H9 (cell line): ENCODE data around the gene PDCL3. TPM values are rescaled to one million over a fixed set of nuclear protein-coding genes. Genes with fewer than 3 reads are reported as not detected.

Experiments
- DNase-seq: peaks from one replicate; pipeline ENCODE4 v3.0.0-alpha.2; 2017
- H2AFZ ChIP-seq: one replicate; pipeline ENCODE4 v1.6.1; 2013; ENCODE audit warnings: mild to moderate bottlenecking, low read length, control low read depth, moderate library complexity
- H2AK5ac ChIP-seq: 2 replicates; pipeline ENCODE4 v1.6.1; 2013; ENCODE audit warnings: low read length, control low read depth, mixed read lengths; ENCODE audit not compliant: insufficient read length
- H2BK120ac ChIP-seq: one replicate; pipeline ENCODE4 v1.6.1; 2013; ENCODE audit warnings: low read depth, mild to moderate bottlenecking, low read length, control low read depth, inconsistent platforms; ENCODE audit not compliant: poor library complexity, severe bottlenecking
- H2BK12ac ChIP-seq: 2 replicates; pipeline ENCODE4 v1.6.1; 2013; ENCODE audit warnings: low read length, control low read depth, mixed read lengths, low read depth; ENCODE audit not compliant: insufficient read length
- H2BK15ac ChIP-seq: 2 replicates; pipeline ENCODE4 v1.6.1; 2013; ENCODE audit warnings: low read depth, low read length, control low read depth
- H2BK20ac ChIP-seq: one replicate; pipeline ENCODE4 v1.6.1; 2013; ENCODE audit warnings: low read depth, mild to moderate bottlenecking, low read length, control low read depth, inconsistent platforms; ENCODE audit not compliant: poor library complexity, severe bottlenecking
- H2BK5ac ChIP-seq: 2 replicates; pipeline ENCODE4 v1.6.1; 2013; ENCODE audit warnings: low read length, control low read depth, mixed read lengths; ENCODE audit not compliant: insufficient read length
- H3K14ac ChIP-seq: 2 replicates; pipeline ENCODE4 v1.6.1; 2013; ENCODE audit warnings: low read length, control low read depth; ENCODE audit not compliant: insufficient read depth
- H3K18ac ChIP-seq: 2 replicates; pipeline ENCODE4 v1.6.1; 2013; ENCODE audit warnings: low read depth, mild to moderate bottlenecking, mixed read lengths, low read length, control low read depth; ENCODE audit not compliant: insufficient read length
- H3K23ac ChIP-seq: 2 replicates; pipeline ENCODE4 v1.6.1; 2013; ENCODE audit warnings: low read length, control low read depth, mixed read lengths, low read depth; ENCODE audit not compliant: insufficient read length
- H3K23me2 ChIP-seq: 2 replicates; pipeline ENCODE4 v1.6.1; 2013; ENCODE audit warnings: low read depth, mild to moderate bottlenecking, mixed read lengths, low read length, control low read depth; ENCODE audit not compliant: insufficient read length, poor library complexity, severe bottlenecking
- H3K27ac ChIP-seq: 2 replicates; pipeline ENCODE4 v1.5.1; 2013; ENCODE audit warnings: low read length, control low read depth, mixed read lengths, low read depth; ENCODE audit not compliant: insufficient read length
- H3K27me3 ChIP-seq: 2 replicates; pipeline ENCODE4 v1.6.1; 2013; ENCODE audit warnings: low read length, control low read depth, inconsistent platforms; ENCODE audit not compliant: insufficient read depth
- H3K4ac ChIP-seq: 2 replicates; pipeline ENCODE4 v1.6.1; 2013; ENCODE audit warnings: low read depth, mild to moderate bottlenecking, control low read depth, inconsistent platforms, low read length, moderate library complexity
- H3K4me1 ChIP-seq: 2 replicates; pipeline ENCODE4 v1.6.1; 2013; ENCODE audit warnings: low read length, control low read depth, inconsistent platforms; ENCODE audit not compliant: insufficient read depth
- H3K4me2 ChIP-seq: 2 replicates; pipeline ENCODE4 v1.6.1; 2013; ENCODE audit warnings: low read length, control low read depth, mixed read lengths; ENCODE audit not compliant: insufficient read length, insufficient read depth
- H3K56ac ChIP-seq: 2 replicates; pipeline ENCODE4 v1.6.1; 2013; ENCODE audit warnings: low read depth, mild to moderate bottlenecking, mixed read lengths, low read length, control low read depth; ENCODE audit not compliant: insufficient read length
- H3K79me1 ChIP-seq: 2 replicates; pipeline ENCODE4 v1.6.1; 2013; ENCODE audit warnings: low read depth, mild to moderate bottlenecking, moderate library complexity, low read length, control low read depth, inconsistent platforms; ENCODE audit not compliant: insufficient read depth, poor library complexity, severe bottlenecking
- H3K79me2 ChIP-seq: 2 replicates; pipeline ENCODE4 v1.6.1; 2013; ENCODE audit warnings: low read length, control low read depth, inconsistent platforms; ENCODE audit not compliant: insufficient read depth
- H3K9ac ChIP-seq: 2 replicates; pipeline ENCODE4 v1.6.1; 2013; ENCODE audit warnings: low read length, control low read depth, mixed read lengths; ENCODE audit not compliant: insufficient read length; ENCODE audit errors: extremely low read depth
- H3K9me3 ChIP-seq: one replicate; pipeline ENCODE4 v1.6.1; 2013; ENCODE audit warnings: low read depth, low read length, inconsistent platforms; ENCODE audit not compliant: control insufficient read depth
- H3T11ph ChIP-seq: one replicate; pipeline ENCODE4 v1.6.1; 2013; ENCODE audit warnings: mild to moderate bottlenecking, low read length, control low read depth, inconsistent platforms
- H4K20me1 ChIP-seq: one replicate; pipeline ENCODE4 v1.6.1; 2013; ENCODE audit not compliant: control insufficient read depth, insufficient read length, insufficient read depth
- H4K5ac ChIP-seq: 2 replicates; pipeline ENCODE4 v1.6.1; 2013; ENCODE audit warnings: low read depth, mild to moderate bottlenecking, mixed read lengths, low read length, control low read depth; ENCODE audit not compliant: insufficient read length
- H4K8ac ChIP-seq: replicated peaks from 2 replicates; pipeline ENCODE4 v1.6.1; 2013; ENCODE audit warnings: low read length, control low read depth, mixed read lengths, low read depth; ENCODE audit not compliant: insufficient read length
- H4K91ac ChIP-seq: 2 replicates; pipeline ENCODE4 v1.6.1; 2013; ENCODE audit warnings: low read depth, mild to moderate bottlenecking, moderate library complexity, mixed read lengths, low read length, control low read depth; ENCODE audit not compliant: insufficient read length
- H3K27ac Mint-ChIP-seq, 3 experiments: 2 replicates in 2 of 3; 3 replicates in 1 of 3; pipeline ENCODE4 v1.8.0; 2020 to 2021; ENCODE audit warnings: mixed read lengths in 3 of 3, mild to moderate bottlenecking in 1 of 3, moderate library complexity in 1 of 3
- H3K27me3 Mint-ChIP-seq: 2 replicates; pipeline ENCODE4 v1.8.0; 2021; ENCODE audit warnings: low read depth, mild to moderate bottlenecking, moderate library complexity, mixed read lengths
- H3K36me3 Mint-ChIP-seq, 3 experiments: 2 replicates in 2 of 3; 3 replicates in 1 of 3; pipeline ENCODE4 v1.8.0; 2020 to 2021; ENCODE audit warnings: low read depth in 3 of 3, mixed read lengths in 3 of 3; ENCODE audit not compliant: insufficient read depth in 1 of 3
- H3K4me1 Mint-ChIP-seq, 2 experiments: 2 replicates each; pipeline ENCODE4 v1.8.0; 2020; ENCODE audit warnings: mixed read lengths in 2 of 2
- H3K4me3 Mint-ChIP-seq, 2 experiments: 2 replicates in 1 of 2; 3 replicates in 1 of 2; pipeline ENCODE4 v1.8.0; 2020 to 2021; ENCODE audit warnings: mild to moderate bottlenecking in 2 of 2, mixed read lengths in 2 of 2, moderate library complexity in 1 of 2
- H3K9me3 Mint-ChIP-seq, 2 experiments: 2 replicates in 1 of 2; 3 replicates in 1 of 2; pipeline ENCODE4 v1.8.0; 2020; ENCODE audit warnings: mild to moderate bottlenecking in 2 of 2, mixed read lengths in 2 of 2, moderate library complexity in 1 of 2
- CTCF ChIP-seq: fragments of 200-600 bp; sonication (generic); conservative IDR thresholded peaks from 3 replicates; pipeline ENCODE4 v1.8.0; 2021; ENCODE audit warnings: antibody characterized with exemption, mild to moderate bottlenecking
- whole genome bisulfite sequencing: extraction: QIAGEN DNeasy Blood & Tissue Kit; methylation state at CpG from one replicate; pipeline ENCODE4 v1.1.7; 2013; ENCODE audit warnings: missing lambda C conversion rate, low lambda C conversion rate, mixed read lengths; ENCODE audit not compliant: insufficient read length; ENCODE audit errors: extremely low coverage; 5-methylcytosine and 5-hydroxymethylcytosine counted together
- total RNA-seq: library from RNA; stranded (reverse); gene quantifications from 2 replicates; pipeline ENCODE4 v1.2.1, GENCODE V29; 2021

Gene PDCL3
- total RNA-seq, 1 experiment from 2014 or later, result 39.4 TPM

- Histone ChIP-seq H3K56ac (no peak overlapping the region), H3K4me1 (no peaks in the 10 kb centered on the region), H2BK5ac (no peak overlapping the region), H3K4me2 (no peak overlapping the region), H2AK5ac (no peak overlapping the region), H3K79me1 (no peaks in the 10 kb centered on the region), H4K20me1 (no peaks in the 10 kb centered on the region), H3K79me2 (no peaks in the 10 kb centered on the region), H2BK12ac (no peak overlapping the region), H3K4ac (no peak overlapping the region), H3K18ac (no peak overlapping the region), H4K91ac (no peak overlapping the region), H3K27me3 (no peaks in the 10 kb centered on the region), H3K14ac (no peak overlapping the region; the same call in 1 of the 2 replicates), H3T11ph (no peak overlapping the region), H3K27ac (no peak overlapping the region), H2BK15ac (no peak overlapping the region), H4K5ac (no peak overlapping the region), H4K8ac (no peak overlapping the region), H3K9ac (no peak overlapping the region), H3K9me3 (no peaks in the 10 kb centered on the region), H3K23me2 (peaks cover 2% of the 10 kb centered on the region), H3K23ac (no peak overlapping the region), H2BK20ac (no peak overlapping the region), H2BK120ac (no peak overlapping the region), H2AFZ (no peak overlapping the region)
- no peaks in the 10 kb centered on the region for H3K4me1 Mint-ChIP-seq
- no peak overlapping the region for H3K4me3 Mint-ChIP-seq
- DNase-seq, result no peak
- TF ChIP-seq CTCF, result no peak
- H3K36me3 Mint-ChIP-seq, result peaks cover 0 to 4% (median 0%) of the 10 kb centered on the region in 3 experiments; a peak in 2 of 7 replicates
- no peaks in the 10 kb centered on the region; the same call in none of the 2 replicates for H3K27me3 Mint-ChIP-seq
- no peak overlapping the region for H3K27ac Mint-ChIP-seq
- H3K9me3 Mint-ChIP-seq, result peaks cover 8 to 9% of the 10 kb centered on the region in 2 experiments; a peak in 4 of 5 replicates
- no CpG with 5 or more reads among the region's 8 CpGs for WGBS
Observed at GRCh38 chr2:100616841-100617390, 54.1 kb downstream of the PDCL3 start.
